Endothelial cell of umbilical vein (primary cell): ENCODE measurements around the gene RAB8A.

Experiments used
- CTCF ChIP-seq, 2 donors: IDR thresholded peaks; 1 replicate in 1 of 2; 2 replicates in 1 of 2; pipeline ENCODE4 v1.5.1; 2011; ENCODE audit warnings: low read length in 2 of 2, mild to moderate bottlenecking in 2 of 2, moderate library complexity in 2 of 2, control low read depth in 1 of 2, inconsistent platforms in 1 of 2, low read depth in 1 of 2; ENCODE audit not compliant: insufficient read depth in 1 of 2; ENCODE audit errors: extremely low read depth in 1 of 2
- EZH2 ChIP-seq: IDR thresholded peaks from 2 replicates; pipeline ENCODE4 v1.6.1; 2012; ENCODE audit warnings: borderline replicate concordance, low read depth, mild to moderate bottlenecking, moderate library complexity, low read length, inconsistent platforms; ENCODE audit not compliant: severe bottlenecking
- FOS ChIP-seq: IDR thresholded peaks from 2 replicates; pipeline ENCODE4 v1.6.1; 2011; ENCODE audit warnings: mild to moderate bottlenecking, low read length, moderate library complexity, borderline replicate concordance; ENCODE audit not compliant: insufficient read depth
- GATA2 ChIP-seq: IDR thresholded peaks from 2 replicates; pipeline ENCODE4 v1.7.0; 2011; ENCODE audit warnings: low read depth, mild to moderate bottlenecking, moderate library complexity, mixed read lengths, low read length; ENCODE audit not compliant: insufficient read length, insufficient read depth
- JUN ChIP-seq: IDR thresholded peaks from 2 replicates; pipeline ENCODE4 v1.6.1; 2011; ENCODE audit warnings: borderline replicate concordance, low read depth; ENCODE audit not compliant: insufficient read length, insufficient read depth
- MYC ChIP-seq: IDR thresholded peaks from one replicate; pipeline ENCODE4 v1.6.1; 2011; ENCODE audit warnings: mild to moderate bottlenecking, low read depth, low read length
- POLR2A ChIP-seq: IDR thresholded peaks from 2 replicates; pipeline ENCODE4 v1.6.1; 2012; ENCODE audit warnings: low read depth, mild to moderate bottlenecking, control low read depth, low read length
- POLR2AphosphoS5 ChIP-seq: IDR thresholded peaks from 2 replicates; pipeline ENCODE4 v1.6.1; 2012; ENCODE audit warnings: low read depth, mild to moderate bottlenecking, control low read depth, low read length, moderate library complexity; ENCODE audit not compliant: insufficient read depth
- TF ChIP-seq, protein P1 (sequence below): IDR thresholded peaks from 2 replicates; pipeline ENCODE4 v1.6.1; 2011; ENCODE audit not compliant: insufficient read depth, insufficient read length

DNA sequence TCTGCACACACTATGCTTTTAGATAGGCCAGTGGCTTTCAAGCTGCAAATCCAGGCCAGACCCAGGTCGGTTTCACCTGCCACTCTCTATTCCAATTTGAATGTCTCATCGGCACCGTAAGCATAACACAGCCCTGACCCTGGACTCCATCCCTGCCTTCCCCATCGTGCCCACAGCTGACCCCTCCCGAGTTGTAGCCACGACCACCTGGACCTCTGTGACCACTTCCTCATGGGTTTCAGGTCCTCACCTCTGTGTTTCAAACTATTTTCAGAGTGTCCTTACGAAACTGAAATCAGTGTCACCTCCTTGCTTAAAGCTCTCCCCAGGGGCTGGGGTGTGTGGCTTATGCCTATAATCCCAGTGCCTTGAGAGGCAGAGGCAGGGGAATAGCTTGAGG is 22.8 kb downstream of the RAB8A start:
- no peak for TF ChIP-seq POLR2A
- no peak for TF ChIP-seq CTCF (IDR thresholded peaks at IDR 0.05; ENCODE audit: extremely low read depth in 1 of 2, insufficient read depth in 1 of 2, low read depth in 1 of 2, low read length in 2 of 2)
- TF ChIP-seq POLR2AphosphoS5: no peak
- TF ChIP-seq MYC: no peak
- TF ChIP-seq, protein P1, sequence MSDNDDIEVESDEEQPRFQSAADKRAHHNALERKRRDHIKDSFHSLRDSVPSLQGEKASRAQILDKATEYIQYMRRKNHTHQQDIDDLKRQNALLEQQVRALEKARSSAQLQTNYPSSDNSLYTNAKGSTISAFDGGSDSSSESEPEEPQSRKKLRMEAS: no peak
- TF ChIP-seq EZH2: no peak
- no peak for TF ChIP-seq FOS
- no peak for TF ChIP-seq JUN
- no peak for TF ChIP-seq GATA2
